ENCODE results near the gene GRAMD1B.
"Not testable (repeated sequence)": the region's sequence is repeated elsewhere in the genome, so short reads cannot be mapped to it uniquely, and the experiment has no call there.

Gene GRAMD1B

DNA sequence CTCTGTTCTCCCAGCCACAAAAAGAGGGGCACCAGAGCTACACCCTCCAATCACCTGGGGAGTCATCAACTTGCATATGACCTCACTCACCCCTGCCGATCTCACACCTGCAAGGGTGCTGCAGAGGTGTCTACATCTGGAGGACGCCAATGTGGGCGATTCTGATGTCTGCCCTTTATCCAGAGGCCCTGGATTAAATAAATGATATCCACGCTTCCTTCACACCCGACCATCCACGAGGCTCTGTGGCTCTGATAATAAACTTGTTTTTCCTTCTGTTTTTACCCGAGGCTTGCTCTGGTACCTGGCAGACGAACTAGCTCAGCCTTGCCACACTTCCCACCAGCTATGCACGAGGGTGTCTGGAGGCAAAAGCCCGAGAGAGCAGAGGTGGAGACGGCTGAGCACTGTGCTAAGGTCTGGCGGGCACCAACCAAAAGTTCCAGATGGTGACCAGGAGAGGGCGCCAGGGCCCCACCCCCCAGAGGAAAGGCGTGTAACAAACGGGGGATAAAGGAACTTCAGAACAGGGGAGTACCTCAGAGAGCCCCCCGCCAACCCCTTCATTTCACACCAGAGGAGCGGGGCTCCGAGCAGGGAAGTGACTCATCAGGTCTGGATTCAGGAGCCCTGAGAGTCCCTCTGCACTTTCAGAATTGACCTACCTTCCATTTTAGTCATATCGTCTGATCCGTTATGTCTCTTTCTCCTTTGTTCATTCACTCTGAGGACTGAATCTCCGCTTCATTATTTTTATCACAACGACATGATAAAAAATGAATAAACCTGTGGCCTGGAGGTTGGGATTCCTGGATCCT lies 210.8 kb downstream of the GRAMD1B start:
- DNase-seq (ENCODE audit: low read depth in 2 of 2) = peak; percentile 32 to 34

DNA sequence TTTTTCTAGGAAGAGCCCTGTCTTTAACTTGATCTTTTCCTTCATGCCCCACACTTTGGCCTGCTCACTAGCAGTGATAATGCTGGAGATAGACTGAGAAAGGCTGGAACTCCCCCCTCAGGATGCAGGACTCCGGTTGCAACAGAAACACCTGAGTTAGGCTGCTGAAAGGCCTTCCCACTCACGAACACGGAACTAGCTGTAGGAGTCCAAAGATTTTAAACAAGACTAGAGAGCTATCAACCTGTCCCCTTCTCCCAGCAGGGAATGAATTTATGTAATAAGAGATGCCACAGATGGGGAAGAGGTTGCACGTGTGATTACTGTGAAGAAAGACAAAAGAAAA lies 211.4 kb downstream of the GRAMD1B start:
- DNase-seq (ENCODE audit: low read depth in 2 of 2) = no peak

DNA sequence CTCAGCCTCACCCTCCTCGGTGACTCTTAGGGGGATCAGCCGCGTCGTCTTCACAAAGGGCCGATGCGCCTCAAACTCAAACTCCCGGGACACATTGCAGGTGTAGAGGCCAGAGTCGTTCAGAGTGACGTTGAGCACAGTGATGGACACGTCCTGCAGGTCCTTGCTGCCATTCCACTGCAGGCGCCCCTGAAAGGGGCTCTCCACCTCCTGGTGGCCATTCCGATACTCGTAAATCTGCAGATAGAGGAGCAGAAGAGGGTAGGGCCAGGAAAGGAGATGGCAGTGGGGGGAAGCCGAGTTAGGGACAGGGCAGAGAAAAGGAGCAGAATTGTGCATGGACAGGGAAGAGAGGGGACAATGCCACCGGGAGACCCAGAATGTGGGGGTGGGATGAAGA lies 212.4 kb downstream of the GRAMD1B start:
- DNase-seq (ENCODE audit: low read depth in 2 of 2) = no peak

DNA sequence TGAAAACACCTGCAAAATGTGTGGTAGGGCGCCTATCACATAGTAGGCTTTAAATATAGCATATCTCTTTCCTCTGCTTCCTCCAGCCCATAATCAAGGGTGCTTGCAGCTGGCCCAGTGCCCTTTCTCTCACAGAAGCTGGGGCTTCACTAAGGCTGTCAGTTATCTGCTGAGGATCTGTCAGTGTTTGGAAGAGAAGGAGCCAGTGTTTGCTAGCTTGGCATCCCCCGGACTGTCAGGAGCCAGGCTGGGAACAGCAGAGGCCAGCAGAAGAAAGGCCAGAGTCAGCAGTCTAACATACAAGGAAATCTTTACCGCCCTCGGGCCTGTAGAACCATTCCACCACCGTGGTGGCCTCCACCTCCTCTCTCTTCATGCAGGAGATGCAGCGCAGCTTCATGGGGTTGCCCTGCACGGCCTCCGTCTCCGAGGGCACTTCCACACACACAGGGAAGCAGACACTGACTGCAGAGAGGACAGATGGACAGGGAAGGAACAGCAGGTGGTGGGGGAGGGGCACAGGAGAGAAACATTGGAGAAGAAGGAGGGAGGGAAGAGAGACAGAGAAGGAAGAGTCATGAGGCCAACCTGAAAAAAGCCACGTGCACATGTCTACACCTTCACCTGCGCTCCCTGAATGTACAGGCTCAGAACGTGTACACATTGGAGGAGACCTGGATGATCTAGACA lies 215.4 kb downstream of the GRAMD1B start:
- DNase-seq (ENCODE audit: low read depth in 2 of 2) = no peak

DNA sequence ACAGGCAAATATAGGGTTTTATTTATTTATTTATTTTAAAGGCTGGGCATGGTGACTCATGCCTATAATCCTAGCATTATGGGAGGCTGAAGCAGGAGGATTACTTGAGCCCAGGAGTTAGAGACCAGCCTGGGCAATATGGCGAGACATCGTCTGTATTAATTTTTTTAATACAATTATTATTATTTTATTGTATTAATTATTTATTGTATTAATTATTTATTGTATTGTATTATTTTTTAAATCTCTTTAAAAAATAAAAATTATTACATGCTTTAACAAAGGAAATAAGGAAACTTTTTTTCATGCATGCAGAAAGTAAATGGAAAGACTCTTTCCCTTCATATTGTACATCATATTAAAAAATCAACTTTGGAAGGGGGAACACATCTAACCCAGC lies 220.8 kb downstream of the GRAMD1B start:
- no peak for DNase-seq (ENCODE audit: low read depth in 2 of 2)

DNA sequence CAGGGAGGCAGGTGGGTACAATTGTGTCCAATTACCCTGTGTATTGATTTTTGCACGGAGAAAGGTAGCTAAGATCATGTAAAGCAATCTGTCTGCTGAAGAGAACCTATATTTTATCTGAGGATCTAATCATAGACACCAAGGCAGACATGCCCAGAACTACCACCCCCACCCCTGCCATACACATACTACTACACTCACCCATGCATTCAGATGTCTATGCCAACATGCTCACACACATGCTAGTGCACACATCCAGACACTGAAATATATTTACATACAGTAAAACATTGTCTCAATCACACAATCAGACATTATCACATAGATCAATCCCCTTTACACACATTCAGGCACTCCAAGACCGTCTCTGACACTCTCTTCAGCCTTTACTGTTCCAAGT lies 222.5 kb downstream of the GRAMD1B start:
- no peak for DNase-seq (ENCODE audit: low read depth in 2 of 2)

DNA sequence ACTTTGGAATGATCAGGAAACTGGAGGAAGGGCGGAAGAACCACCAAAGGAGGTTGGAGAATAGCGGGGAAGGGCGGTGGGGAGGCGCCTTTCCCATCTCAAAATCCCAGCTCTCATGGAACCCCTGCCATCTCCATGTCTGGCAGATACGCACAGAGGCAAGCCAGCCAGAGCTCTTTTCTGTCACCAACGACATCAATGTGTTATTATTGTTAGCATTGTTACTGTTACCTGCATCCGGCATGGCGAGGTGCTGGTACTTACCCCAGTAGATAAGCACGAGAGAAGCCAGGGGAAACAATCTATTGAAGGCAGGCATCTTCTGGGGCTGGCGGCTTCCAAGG lies 223.4 kb downstream of the GRAMD1B start:
- DNase-seq (ENCODE audit: low read depth in 2 of 2) = no peak

DNA sequence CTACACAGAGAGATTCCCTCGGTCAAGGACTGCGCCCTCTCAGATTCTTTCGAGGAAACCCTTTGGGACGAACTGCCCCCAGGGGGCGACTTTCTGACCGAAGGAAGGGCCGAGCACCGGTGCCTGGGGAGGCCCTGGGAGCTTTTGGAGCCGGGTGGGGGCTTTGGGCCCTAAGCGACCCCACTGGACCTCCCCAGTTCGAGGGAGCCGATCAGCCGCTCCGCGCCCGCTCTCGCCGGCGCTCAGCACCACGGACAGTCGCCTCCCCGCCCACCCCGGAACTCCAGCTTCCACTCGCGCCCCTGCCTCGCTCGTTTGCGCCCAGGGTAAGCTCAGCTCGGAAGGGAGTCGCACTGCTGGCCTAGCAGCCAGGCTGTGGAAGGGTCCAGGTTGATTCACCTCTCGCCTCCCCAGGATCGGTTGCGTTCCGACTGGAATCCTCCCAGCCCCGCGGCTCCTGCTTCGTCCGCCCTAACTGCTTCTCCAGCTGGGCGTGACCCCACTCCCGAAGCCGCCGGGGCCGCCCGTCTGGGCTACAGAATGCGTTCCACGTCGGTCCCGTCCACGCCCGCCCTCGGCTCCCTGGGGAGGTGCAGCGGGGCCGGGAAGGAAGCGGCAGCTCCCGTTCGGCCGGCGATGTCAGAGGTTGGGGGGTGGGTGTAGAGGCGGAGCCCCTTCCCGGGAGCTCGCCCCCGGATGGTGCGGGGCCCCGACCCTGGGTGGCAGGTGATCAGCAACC lies 223.9 kb downstream of the GRAMD1B start:
- DNase-seq (ENCODE audit: low read depth in 2 of 2) = peak in 1 of 2 donors; percentile 19

DNA sequence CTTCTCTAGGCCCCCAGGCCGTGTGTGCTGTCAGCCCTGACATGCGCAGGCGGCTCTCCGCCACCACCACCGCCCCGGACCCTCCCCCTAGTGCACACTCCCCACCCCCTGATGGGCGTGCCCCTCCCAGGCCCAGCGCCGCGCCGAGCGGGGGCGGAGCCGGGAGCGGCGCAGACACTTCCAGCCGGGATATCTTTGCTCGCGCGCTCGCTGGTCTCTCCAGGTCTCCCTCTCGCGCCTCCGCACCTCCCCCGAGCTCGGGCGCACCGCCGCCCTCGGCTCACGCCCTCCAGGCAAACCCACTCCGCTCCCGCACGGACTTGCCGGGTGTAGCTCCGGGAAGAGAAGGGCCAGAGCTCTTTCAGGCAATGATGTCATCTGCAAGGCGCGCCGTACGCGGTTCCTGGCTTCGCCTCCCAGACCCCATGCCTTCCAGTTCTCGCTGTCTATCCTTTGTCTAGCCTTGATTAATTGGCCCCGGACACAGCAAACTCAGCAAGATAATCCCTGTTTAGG lies 224.6 kb downstream of the GRAMD1B start, which contains the start of gene SCN3B:
TSS of gene SCN3B (minus strand) at position 59 of the 516 bp plus-strand sequence. CDS start 823 bp downstream, outside the sequence.
- DNase-seq (ENCODE audit: low read depth in 2 of 2) = peak in 1 of 2 donors; percentile 19

DNA sequence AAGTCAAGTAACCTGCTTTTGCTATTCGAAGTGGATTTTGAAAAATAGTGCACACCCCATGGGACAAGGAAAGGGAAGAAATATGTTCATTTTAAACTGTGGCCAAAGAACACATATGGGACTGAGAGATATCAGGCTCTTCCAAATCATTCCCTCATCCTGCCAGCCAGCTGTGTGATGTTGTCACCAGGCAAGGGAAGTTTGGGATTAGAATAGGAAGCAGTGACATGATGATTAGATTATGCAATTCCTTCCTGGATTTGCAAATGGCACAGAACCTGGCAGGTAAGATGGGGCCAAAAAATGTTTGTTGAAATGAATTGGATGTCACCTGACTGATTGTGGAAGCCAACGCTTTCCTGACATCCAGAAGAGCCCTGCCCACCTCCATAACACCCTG lies 229.2 kb downstream of the GRAMD1B start:
- no peak for DNase-seq (ENCODE audit: low read depth in 2 of 2)

DNA sequence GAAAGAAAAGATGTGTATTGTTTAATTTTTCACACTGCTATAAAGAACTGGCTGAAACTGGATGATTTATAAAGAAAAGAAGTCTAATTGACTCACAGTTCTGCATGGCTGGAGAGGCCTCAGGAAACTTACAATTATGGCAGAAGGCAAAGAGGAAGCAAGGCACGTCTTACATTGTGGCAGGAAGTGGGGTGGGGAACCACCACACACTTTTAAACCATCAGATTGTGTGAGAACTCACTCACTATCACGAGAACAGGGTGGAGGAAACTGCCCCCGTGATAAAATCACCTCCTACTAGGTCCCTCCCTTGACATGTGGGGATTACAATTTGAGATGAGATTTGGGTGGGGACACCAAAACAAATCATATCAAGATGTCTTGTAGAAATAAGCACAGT lies 229.9 kb downstream of the GRAMD1B start:
- DNase-seq (ENCODE audit: low read depth in 2 of 2) = not testable (repeated sequence)

DNA sequence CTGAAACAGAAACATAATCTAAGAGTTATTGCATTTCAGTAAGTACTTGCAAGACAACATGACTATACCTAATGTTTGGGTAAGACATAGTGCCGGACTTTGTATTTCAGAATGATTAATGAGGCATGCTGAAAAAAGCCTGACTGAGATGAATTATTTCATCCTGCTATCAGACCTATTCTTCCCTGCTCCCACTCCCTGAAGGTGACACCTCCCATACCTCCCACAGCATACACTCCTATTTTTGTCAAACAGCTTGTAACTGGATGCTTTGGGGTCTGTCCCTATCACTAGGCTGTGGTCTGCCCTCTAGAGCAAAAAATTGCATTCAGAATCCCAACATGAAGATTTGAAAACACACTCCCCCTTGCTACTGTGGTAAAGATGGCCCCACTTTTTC lies 235.2 kb downstream of the GRAMD1B start:
- no peak for DNase-seq (ENCODE audit: low read depth in 2 of 2)

DNA sequence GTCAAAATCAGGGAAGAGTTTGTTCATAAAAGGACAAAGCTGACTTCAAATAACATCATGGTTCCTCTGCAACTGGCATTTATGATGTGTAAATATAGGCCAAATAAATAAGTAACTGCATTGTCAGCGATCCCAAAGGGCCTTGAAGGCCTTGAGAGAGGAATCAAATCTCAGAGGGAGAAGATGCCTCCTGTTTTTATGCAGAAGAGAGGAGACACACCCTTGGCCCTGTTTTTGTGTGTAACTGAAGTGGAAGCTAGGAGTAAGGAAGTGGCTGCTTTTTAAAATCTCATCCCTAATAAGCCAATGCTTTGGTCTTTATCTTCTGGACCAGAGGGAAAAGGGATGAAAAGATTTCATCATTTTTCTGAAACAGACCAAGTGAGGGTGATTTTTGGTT lies 240.0 kb downstream of the GRAMD1B start:
- no peak for DNase-seq (ENCODE audit: low read depth in 2 of 2)

DNA sequence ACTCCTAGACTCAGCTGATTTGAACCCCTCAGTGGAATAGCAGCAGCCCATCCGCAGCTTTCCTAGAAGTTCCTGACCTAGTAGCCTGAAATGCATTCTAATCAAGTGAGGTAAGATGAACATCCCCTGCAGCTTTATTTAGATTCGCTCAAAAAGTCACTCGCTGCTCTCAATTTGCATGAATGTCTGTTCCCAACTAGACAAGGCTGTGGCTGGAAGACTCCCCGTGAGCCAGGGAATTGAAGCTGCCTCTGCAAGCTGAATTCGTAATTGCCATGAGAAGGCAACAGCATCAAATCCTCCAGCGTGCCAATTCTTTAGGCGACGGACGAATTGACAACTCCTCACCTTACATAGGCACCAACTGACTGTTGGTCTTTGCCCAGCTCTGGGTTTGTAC lies 241.5 kb downstream of the GRAMD1B start:
- DNase-seq (ENCODE audit: low read depth in 2 of 2) = no peak

DNA sequence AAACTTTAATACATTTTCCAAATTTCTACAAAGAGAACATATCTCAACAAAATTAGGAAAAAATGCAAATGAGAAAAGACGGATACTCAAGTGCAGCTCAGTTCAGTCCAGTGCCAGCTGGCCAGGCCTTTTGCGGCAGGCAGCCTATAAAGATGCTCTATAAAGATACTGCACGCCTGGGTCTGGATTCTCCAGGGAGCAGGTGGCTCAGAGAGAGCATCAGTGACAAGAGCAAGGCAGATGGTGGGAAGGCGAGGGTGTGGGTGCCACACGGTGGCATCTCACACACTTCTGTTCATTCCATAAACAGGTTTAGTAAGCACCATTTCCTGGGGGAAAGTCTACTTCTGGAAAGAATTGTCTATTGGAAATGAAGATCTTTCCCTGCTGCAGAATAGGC lies 242.5 kb downstream of the GRAMD1B start:
- DNase-seq (ENCODE audit: low read depth in 2 of 2) = no peak

DNA sequence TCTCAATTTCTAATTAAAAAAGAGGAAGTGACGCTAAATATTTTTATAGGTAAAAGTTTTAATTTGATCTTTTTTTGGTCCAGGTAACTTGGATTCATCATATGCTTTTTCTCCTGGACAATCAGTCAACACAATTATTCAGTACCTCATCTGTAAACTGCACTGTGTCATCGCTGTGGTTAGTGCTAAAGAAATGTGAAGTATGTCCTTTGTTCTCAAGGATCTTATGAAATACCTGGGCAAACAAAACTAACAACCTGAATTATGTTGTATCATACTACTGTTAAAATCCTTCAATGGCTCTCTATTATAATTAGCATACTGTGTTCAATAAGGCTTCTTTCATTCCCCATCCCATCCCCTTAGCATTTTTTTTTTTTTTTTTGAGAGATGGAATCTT lies 244.2 kb downstream of the GRAMD1B start:
- DNase-seq (ENCODE audit: low read depth in 2 of 2) = no peak

Measured in stimulated activated CD4-positive, alpha-beta T cell treated with anti-CD3 and anti-CD28 coated beads, Interleukin-1b, Interleukin-23, amount 100 ng/mL, for 4 hours (primary cell).